ENCODE measurements around the gene KIAA1614.

Gene KIAA1614

DNA sequence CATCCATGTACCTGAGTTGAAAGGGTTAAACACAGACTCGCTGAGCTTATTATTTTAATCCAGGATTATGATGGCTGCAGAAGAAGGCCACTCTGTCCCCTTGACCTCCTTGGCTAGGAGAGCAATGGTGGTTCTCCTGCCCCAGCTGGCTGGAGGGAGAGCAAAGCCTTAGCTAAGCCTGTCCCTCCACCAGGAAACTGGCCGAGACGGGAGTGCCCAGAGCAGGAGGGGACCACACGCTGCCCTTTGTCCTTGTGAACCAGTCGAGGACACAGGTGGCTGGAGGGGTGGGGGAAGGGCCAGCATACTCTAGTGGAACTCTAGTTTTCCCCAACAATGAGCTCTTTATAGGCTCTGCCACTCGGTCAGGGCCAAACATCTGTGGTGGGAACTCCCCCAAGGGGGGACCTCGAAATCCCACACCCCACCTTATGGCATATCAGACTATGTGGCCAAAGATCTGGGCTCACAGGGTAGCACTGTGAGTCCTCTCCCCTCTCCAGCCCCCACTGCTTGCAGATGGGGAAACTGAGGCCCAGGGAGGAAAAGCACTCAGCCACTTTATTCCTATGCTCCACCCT, 12.9 kb downstream of the KIAA1614 start:
- ChIA-PET CTCF (interaction anchor here (0.8 to 1.8 kb wide), 5 partner anchors 12 to 243 kb away, joined by 3 to 6 read pairs (median 4); no protein-coding TSS in a partner anchor), POLR2A (no interaction called here)
- no peak for DNase-seq (ENCODE audit: low read depth, low spot score)
- no peak overlapping the region for H3K4me3 ChIP-seq (ENCODE audit: low read depth, low read length)
- TF ChIP-seq, protein P1, sequence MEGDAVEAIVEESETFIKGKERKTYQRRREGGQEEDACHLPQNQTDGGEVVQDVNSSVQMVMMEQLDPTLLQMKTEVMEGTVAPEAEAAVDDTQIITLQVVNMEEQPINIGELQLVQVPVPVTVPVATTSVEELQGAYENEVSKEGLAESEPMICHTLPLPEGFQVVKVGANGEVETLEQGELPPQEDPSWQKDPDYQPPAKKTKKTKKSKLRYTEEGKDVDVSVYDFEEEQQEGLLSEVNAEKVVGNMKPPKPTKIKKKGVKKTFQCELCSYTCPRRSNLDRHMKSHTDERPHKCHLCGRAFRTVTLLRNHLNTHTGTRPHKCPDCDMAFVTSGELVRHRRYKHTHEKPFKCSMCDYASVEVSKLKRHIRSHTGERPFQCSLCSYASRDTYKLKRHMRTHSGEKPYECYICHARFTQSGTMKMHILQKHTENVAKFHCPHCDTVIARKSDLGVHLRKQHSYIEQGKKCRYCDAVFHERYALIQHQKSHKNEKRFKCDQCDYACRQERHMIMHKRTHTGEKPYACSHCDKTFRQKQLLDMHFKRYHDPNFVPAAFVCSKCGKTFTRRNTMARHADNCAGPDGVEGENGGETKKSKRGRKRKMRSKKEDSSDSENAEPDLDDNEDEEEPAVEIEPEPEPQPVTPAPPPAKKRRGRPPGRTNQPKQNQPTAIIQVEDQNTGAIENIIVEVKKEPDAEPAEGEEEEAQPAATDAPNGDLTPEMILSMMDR (IDR thresholded peaks at IDR 0.05; ENCODE audit: insufficient read depth, low read length, missing control alignments): no peak

DNA sequence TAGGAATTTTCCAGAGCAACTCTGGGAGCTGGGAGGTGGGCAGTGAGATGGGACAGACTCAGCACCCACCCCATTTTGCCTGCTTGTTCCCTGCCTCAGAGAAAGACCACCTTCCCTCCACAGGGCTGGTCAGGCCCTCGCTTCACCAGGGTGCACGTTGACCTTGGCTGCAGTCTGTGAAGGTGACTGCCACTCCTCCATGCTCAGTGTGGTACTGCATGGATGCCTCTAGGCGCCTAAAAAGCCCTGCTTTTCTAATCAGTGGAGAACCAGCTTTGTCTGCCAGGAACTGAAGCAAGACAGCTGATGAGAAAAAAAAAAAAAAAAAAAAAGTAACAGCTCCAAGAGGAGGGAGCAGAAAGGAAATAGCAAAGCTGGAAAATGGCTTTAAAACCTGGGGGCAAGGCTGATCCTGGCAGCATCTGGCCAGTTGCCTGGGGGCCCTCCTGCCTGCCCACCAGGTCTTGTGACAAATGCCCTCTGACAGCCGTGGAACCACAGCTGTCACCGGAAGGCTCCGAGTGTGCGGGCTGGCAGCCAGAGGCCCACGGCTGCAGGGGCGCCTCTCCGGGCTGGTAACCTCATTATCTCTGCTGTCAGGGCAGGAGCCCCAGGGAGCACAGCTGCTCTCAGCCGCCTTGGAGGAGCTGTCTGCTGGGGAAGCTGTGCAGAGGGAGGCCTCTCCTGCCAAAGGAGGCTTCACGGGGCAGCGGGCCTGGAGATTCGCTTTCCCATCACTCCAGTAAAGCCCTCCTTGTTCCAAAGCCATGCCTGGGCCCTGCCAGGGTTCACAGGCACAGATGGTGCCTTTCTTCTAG, 13.7 kb downstream of the KIAA1614 start:
- ChIA-PET CTCF (interaction anchor here (0.8 to 1.8 kb wide), 4 partner anchors 13 to 242 kb away, joined by 3 to 6 read pairs (median 4); no protein-coding TSS in a partner anchor), POLR2A (no interaction called here)
- DNase-seq (ENCODE audit: low read depth, low spot score): no peak
- TF ChIP-seq, protein P1 (IDR thresholded peaks at IDR 0.05; ENCODE audit: insufficient read depth, low read length, missing control alignments): no peak
- no peak overlapping the region for H3K4me3 ChIP-seq (ENCODE audit: low read depth, low read length)

DNA sequence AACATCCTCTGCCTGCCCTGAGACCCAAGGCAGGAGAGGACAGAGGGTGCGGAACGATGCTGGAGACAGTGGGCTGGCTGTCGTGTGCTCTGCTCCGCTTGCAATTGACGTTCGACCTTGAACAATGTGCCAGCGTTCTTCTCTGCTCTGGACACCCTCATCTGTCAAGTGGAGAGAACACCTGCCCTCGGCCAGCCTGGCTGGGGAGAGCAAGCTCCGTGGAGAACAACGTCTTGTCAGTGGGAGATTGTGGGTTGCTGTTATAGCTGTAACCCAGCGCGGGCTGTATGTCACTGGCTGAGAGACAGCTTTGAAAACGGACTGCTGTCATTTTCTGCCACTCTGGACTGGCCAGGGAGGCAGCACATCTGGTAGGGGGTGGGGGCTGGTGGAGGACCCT, 14.7 kb downstream of the KIAA1614 start:
- H3K4me3 ChIP-seq (ENCODE audit: low read depth, low read length): no peak overlapping the region
- ChIA-PET CTCF (interaction anchor here (1.3 kb wide), 1 partner anchor 240 kb away, joined by 3 read pairs; no protein-coding TSS in a partner anchor), POLR2A (no interaction called here)
- DNase-seq (ENCODE audit: low read depth, low spot score): no peak
- TF ChIP-seq, protein P1 (IDR thresholded peaks at IDR 0.05; ENCODE audit: insufficient read depth, low read length, missing control alignments): no peak

DNA sequence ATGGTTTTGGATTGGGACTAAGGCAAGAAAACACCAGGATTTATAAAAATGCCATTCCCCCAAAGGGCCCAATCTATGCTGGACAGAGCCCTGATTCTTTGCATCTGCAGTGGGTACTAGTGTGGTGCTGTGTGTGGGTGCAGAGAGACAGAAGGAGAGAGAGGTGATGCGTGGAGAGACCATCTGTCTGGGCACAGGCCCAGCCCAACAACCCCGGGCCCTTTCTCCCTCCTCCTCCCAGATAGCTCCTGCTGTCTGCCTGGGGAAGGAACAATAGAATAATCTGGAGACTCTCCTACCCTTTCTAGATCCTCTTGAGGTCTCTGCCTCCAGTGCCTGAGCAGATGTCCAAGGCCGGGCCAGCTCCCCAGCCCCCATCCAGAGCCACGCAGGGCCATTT, 15.1 kb downstream of the KIAA1614 start:
- TF ChIP-seq, protein P1 (IDR thresholded peaks at IDR 0.05; ENCODE audit: insufficient read depth, low read length, missing control alignments): no peak
- POLR2A ChIA-PET: no interaction called here
- no peak overlapping the region for H3K4me3 ChIP-seq (ENCODE audit: low read depth, low read length)
- CTCF ChIA-PET: interaction anchor here (1.3 kb wide), 1 partner anchor 240 kb away, joined by 3 read pairs; no protein-coding TSS in a partner anchor
- DNase-seq (ENCODE audit: low read depth, low spot score): no peak

DNA sequence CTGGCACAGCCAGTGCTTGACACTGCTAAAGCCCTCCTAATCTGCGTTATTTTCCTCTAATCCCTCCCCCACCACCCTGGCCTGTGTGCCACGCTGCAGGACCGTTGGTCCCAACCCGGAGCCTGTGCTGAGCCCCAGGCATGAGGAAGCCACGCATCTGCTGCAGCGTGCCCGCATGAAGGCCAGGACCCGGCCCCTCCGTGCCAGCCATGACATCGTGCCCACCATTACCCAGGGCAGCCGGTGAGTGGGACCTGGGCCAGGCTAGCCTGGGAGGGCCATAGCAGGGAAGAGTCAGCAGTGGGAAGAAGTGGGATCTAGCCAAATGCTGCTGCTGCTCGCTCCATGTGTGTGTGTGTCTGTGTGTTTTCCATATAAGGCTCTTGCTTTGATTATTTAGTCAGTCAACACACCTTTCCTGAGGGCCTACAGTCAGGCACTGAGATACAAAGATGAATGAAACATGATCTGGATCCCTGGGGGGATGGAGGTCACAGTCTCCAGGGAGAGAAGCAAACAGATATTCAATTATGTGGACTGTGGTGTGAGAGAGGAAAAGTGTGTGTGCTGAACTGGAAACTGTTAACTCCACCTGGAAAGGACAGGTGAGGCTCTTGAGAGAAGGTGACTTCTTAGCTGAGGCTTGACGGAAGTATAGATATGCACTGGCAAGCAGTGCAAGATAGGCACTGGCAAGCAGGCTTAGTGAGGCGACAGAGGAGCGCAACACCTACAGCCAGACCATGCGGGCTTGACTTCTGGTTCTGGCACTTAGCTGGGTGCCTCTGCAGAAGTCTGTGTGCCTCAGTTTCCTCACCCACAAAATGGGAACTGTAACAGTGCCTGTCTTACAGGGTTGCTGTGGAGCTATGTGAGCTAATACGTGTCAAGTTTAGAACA, 15.9 kb downstream of the KIAA1614 start:
- CTCF ChIA-PET: no interaction called here
- no peak for DNase-seq (ENCODE audit: low read depth, low spot score)

More for the DNA sequence above, 15.9 kb downstream of the KIAA1614 start:
- TF ChIP-seq, protein P1 (IDR thresholded peaks at IDR 0.05; ENCODE audit: insufficient read depth, low read length, missing control alignments): no peak
- no peak overlapping the region for H3K4me3 ChIP-seq (ENCODE audit: low read depth, low read length)
- POLR2A ChIA-PET: no interaction called here

All from AG04449 (cell line).